ENCODE measurements around the gene RNF40. TPM values are rescaled to one million over a fixed set of nuclear protein-coding genes. Genes with fewer than 3 reads are reported as not detected.

RNF40 gene
- total and polyA plus RNA-seq, 2 of the 8 experiments (the other 6 are each of a cell fraction or from before 2014, with no cell fraction given), result 38.5 to 68.7 TPM

GRCh38 chr16:30816769-30817168 lies 54.6 kb downstream of the RNF40 start (continued):
- TF ChIP-seq CHD7 (IDR thresholded peaks at IDR 0.05; ENCODE audit: insufficient replicate concordance, low read length), result no peak
- no peak for TF ChIP-seq RXRA (IDR thresholded peaks at IDR 0.05; ENCODE audit: insufficient read depth, low read depth, low read length)
- no peak for TF ChIP-seq NANOG (IDR thresholded peaks at IDR 0.05; ENCODE audit: insufficient read depth, low read depth, low read length, poor library complexity, severe bottlenecking)
- TF ChIP-seq CHD2 (IDR thresholded peaks at IDR 0.05; ENCODE audit: low read length), result no peak

Measured in H1 (cell line).